Activated T-cell treated with anti-CD3 and anti-CD28 coated beads for 24 hours (primary cell): ENCODE data around the gene EXOC1L.

ENCODE experiments used
- DNase-seq: peaks from one replicate; pipeline ENCODE4 v3.0.0-alpha.2; 2020; ENCODE audit warnings: low read depth

EXOC1L gene, protein sequence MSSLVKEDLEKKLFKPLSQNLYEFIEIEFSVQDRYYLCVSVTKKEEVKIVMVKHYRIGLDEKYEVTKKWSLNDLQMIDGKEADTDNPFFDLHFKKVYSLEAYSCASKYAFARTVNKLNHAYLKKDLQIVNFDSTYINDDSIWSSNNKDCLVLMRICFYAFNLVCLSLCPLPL

DNA sequence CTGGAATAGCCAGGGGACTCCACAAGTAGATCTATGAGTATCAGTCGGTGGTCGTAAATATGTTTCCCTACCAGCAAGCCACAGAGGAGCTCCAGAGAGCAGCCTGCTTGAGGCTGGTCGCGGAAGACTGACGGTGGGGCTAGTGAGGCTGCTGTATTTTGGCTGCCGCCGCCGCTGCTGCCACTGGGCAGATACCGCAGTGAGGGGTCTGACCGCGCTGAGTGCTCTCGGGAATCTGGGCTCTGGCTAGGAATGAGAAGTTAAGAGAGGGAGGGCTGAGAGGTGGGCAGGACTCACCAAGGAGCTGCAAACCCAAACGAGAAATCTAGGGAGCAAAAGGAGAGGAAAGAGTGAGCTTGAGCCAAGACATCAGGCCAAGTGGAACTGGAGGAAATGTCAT lies at the start of gene EXOC1L:
TSS of gene EXOC1L (plus strand) at position 157 of the 400 bp plus-strand sequence. CDS start at position 394, 237 bp downstream.
- DNase-seq: no peak

DNA sequence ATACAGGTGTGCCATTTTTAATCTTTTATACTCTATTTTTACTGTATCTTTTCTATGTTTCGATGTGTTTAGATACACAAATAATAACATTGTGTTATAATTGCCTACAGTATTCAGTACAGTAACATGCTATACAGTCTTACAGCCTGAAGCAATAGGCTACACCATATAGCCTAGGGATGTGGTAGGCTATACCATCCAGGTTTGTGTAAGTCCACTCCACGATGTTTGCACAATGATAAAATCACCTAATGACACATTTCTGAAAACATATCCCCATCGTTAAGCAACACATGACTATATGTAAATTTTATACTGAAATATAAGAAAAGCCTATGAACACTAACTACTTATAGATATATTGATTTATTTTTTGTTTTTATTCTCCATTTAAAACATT lies 48.9 kb upstream of the EXOC1L start:
- no peak for DNase-seq

DNA sequence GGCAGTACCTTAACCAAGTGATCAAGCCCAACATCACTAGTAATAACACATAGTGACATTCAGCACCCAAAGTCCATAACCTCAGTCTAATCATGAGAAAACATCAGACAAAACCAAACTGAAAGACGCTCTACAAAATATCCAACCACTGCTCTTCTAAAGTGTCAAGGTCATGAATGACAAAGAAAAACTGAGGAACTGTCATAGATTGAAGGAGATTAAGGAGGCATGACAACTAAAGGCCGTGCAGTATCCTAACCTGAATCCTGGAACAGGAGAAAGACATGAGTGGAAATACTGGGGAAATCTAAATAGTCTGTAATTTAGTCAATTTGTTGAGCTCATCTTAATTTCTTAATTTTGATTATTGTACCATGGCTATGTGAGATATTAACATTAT lies 38.2 kb upstream of the EXOC1L start:
- no peak for DNase-seq

DNA sequence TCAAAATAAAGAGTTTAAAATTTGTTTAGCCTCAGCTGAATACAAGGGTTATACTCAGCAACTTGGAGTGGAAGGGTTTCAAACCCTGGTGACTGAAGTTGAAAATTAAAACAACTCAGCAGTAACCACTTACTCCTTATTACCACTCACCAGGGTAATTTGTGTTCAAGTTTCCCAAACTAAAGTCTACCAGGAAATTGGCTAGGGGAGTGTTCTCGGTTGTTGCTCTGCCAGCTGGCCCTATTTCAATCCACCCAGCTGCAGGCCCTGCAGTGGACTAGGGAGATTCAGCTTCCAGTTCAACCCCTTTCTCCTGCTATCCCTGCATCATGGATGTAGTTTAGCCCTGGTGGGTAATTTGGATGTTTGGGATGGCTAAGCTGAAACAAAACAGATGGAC lies 37.8 kb upstream of the EXOC1L start:
- DNase-seq: no peak

DNA sequence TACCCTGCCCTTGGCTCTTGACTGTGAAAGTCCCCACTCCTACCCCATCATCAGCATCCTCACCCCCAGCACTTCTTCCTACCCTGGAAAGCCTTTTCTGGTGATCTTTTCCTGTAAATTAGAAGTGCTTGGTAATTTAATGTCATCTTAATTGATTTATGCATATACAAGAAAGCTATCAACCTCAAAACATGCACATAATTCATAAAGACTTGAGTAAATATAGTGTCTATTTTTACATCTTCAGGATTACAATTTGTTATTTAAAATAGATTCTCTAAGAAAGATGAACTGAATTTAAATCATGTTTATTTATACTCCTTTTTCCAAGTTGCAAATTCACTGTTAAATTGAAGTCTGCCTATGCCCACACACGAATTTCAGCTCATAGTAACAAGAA lies 36.0 kb upstream of the EXOC1L start:
- no peak for DNase-seq

DNA sequence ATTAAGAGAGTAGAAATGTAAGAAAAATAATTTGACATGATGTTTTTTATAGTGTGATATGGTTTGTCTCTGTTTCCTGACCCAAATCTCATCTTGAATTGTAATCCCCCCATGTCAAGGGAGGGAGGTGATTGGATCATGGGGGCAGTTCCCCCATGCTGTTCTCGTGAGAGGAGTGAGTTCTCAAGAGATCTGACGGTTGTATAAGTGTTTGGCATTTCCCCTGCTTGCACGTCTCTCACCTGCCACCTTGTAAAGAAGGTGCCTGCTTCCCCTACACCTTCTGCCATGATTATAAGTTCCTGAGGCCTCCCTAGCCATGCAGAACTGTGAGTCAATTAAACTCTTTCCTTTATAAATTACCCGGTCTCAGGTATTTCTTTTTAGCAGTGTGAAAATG lies 34.8 kb upstream of the EXOC1L start:
- no peak for DNase-seq

DNA sequence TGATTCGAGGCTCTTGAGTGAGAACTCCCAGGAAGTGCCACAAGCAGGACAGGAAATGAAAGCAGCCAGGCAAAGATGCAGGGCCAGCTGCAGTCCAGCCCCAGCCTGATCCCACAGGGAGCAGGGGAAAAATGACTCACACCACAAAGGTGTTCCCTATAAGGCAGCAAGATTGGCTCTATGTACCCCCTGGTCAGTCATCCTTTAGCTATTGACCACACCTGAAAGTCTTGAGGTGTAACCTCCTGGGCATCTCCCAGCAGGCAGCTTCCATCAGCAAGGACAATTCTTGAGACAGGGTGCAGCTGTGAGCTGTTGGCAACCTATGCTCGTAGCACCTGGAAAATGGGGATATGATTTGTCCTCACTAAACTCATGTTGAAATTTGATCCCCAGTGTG lies 27.9 kb upstream of the EXOC1L start:
- DNase-seq: no peak

DNA sequence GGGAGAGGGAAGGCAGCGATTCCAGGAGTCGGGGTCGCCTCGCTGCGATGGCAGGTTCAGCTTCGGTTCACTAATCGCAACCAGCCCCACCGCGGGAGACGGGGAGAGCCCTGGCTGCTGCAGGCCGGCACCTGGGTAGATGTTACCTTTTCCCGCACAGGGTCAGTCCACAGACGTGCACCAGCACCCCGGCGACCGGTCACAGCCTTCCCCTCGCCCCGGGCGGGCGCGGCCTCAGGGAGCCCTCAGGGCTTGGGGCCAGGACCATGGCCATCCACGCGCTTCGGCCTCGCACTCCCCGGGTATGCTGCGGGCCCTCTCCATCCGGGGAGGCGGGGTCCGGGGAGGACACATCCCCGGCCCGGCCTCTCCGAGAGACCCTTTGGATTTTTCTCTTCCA lies 26.1 kb upstream of the EXOC1L start:
- no peak for DNase-seq

DNA sequence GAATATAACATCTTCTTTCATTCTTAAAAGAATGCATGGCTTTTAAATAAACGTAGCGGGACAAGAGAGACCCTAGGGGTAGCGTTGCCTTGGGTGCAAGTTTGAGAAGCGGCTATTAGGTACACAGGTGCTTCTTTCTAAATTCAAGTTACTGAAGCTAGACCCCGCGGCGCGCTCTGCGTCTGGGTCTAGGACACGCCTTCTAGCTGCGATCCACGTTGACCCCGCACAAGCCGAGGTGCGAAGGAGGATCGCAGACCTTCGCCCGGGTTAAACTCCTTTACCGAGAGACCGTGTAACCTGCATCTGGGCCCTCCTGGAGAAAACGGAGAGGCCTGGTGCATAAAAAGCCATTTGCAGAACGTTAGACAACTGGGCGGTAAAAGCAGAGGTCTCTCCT lies 25.5 kb upstream of the EXOC1L start:
- DNase-seq: no peak

DNA sequence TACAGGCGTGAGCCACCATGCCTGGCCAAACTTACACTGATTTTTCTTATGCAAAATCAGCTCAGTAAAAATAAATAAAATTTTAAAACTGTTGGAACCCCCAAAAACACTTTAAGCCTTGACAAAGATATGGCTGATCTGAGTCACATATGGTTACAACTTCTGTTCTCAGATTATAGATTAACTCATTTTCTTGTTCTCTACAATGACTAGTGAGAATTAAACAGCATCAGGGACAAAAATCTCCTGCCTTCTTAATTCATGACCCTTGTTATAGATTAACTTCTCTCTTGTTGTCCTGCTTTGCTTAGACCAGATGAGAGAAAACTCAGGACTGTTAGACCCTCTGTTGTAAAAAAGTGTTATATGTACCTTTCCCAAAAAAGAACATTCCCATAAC lies 24.2 kb upstream of the EXOC1L start:
- no peak for DNase-seq

DNA sequence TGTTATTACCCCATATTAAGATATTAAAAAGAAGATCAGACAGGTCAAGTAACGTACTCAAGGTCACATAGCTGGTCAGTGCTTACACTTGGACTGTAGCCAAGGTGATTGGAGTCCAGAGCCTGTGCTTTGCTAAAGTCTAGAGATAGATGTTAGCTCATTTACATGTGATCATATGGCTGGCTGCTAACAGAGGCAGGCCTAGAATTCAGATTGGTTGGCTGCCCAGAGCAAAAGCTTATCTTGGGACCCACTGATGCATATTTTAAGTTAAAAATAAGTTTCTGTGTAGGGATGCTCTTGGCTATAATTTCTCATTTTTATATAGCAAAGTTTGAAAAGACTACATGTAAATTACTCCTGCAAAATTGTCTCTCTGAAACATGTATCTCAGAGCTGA lies 18.1 kb upstream of the EXOC1L start:
- DNase-seq: no peak

DNA sequence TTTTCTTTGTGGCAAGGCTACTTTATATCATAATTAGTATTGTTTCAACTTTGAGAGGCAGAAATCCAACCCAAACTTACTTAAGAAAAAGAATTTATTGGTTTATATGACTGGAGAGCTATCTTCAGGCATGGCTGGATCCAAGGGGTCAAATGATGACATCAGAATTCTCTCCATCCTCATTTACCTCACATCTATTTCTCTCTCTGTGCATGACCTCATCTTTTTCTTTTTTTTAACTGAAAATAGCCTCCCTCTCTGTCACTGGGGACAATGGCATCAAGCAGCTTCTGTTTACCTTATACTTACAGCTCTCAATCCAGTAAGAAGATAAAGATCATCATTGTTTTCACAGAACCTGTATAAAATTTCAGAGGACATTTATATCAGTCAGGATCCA lies 12.0 kb upstream of the EXOC1L start:
- no peak for DNase-seq

DNA sequence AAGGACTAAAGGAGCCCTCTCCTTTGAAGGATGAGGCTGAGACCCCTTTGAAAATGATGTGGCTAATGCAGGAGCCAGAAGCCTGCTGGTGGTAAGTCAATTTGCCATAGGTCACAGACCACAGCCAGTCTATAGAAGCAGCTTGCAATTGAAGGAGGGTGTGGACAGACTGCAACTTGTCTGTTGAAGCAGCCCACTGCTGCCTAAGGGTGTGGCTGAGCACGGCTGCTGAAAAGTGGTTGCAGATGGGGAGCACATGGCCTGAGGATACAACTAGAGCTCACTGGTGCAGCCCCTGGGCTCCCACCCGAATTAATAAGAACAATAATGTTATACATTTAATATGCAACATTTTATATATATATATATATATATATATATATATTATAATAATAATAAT lies 11.4 kb upstream of the EXOC1L start:
- DNase-seq: no peak

DNA sequence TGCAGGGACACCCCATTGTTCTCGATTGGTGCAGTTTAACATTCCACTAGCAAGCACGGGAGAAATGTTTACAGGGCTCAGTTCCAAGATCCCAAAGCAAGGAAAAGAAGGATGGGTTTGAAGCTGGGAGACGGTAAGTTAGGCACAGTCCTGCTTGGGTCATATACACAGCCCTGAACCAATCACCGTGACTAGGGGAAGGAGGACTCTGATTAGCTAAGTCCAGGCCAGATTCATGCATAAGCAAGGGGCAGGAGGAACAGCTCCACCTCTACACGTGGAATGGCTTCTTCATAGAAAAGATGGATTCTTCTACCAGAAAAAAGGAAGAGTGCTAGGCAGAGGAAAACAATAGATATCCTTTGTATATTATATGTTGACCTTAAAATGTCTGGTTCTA lies 11.0 kb upstream of the EXOC1L start:
- no peak for DNase-seq

DNA sequence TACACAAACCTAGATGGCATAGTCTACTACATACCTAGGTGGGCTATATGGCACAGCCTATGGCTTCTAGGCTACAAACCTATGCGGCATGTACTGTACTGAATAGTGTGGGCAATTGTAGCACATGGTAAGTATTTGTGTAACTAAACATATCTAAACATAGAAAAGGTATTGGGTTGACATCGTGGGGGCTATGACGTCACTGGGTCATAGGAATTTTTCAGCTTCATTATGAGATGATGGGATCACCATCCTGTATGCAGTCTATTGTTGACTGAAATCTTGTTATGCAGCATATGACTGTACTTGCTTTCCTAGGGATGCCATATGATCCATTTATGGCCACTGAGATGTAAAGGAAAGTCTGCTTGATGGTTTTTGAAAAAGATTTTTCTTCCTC lies 1.9 kb upstream of the EXOC1L start:
- DNase-seq: no peak

DNA sequence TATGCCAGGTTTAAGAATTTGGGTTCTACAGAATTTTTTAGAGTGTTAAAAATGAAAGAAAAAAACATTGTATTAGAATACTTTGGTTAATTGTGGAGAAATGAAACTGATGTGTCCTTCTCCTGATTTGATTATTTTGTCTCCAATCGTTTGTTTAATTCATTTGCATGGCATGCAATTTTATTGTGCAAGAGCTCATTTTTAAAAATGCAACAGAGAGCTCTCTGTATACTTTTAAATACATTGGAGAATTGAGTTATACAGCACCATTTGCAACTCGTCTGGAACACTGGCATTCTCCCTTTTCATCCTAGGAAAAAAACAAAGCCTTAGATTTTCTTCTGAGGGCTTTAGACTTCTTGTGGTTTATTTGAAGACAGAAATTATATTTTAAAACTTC lies 689 bp downstream of the EXOC1L start:
- no peak for DNase-seq

DNA sequence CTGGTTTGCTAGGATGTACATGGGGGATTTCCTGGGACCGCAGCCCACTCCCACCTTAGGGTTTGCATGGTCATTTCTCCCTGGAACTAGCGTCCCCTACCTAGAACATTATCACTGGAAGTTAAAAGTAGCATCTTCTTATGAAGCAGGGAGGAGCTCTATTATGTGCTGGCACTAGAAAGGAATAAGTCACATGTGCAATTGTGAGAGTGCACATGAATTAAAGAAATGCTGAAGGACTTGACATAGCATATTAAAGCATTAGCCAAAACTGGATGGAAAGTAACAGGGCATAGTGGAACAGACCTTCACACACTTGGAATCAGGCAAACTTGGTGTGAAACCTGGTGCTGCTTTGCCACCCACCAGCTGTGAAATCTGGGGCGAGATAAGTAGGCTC lies 2.7 kb downstream of the EXOC1L start:
- no peak for DNase-seq

DNA sequence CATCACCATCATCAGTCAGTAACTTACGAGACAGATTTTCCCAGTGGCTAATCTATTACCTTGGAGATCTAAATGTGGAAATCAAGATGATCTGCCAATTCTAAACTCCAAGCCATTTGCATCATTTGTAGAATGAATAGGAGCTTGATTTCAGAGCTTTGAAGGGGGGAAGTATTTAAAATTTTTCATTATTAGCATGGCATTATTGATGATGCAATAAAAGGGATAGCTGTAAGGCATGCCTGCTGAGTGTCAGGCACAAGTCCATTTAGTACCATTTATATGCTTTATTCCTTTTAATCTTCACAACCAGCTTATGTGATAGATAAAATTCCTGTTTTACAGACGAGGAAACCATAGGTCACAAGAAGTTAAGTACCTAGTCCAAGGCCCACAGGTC lies 5.3 kb downstream of the EXOC1L start:
- no peak for DNase-seq

DNA sequence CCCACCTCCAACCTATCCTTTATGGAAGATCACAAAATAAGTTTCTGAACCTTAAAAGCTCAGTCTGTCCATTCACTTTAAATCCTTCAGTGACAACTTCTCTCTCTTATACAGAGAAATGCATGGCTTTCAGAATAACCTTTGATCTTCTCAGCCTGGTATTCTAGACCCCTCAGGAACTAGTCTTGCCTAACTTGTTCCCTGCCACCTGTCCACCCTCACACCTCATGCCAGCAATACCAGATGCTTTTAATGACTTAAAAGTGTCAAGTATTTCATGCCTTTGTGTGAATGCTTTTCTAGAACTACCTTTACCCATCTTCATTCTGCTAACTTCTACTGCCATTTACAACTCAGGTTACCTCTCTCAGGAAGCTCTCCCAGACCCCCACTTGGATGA lies 7.4 kb downstream of the EXOC1L start:
- DNase-seq: no peak

DNA sequence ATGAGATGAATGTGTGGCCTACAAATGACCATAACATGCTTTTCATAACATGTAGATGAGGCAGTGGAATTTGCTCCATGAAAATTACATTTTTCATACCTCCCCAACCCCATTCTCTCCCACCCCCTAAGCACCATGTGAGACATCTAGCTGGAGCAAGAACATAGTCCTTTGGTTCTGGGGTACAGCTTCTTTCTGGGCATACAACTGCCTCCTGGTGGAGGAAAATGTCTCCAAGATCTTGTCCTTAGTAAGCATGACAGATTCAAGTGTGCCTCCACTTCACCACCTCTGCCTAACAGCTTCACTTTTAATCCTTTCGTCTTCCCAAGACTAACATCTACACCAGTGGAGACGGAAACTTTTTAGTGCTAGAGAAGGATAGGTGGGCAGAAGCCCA lies 8.0 kb downstream of the EXOC1L start:
- no peak for DNase-seq

DNA sequence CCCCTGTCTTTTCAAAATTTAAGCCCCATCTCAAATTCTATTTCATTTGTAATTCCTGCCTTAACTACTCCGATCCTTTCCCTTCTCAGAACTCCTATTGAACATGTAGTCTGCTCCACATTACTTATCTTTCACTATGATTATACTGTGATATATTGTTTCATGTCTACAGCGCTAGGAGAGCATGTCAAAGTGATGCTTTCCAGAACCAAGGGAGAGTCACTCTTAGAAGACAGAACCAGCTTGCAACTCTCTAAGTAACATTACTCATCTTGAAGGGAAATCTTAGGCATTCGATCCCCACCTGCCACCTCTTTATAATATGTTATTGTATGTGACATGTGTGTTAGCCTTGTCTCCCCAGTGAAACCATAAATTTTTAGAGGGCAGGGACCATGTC lies 10.5 kb downstream of the EXOC1L start:
- no peak for DNase-seq

DNA sequence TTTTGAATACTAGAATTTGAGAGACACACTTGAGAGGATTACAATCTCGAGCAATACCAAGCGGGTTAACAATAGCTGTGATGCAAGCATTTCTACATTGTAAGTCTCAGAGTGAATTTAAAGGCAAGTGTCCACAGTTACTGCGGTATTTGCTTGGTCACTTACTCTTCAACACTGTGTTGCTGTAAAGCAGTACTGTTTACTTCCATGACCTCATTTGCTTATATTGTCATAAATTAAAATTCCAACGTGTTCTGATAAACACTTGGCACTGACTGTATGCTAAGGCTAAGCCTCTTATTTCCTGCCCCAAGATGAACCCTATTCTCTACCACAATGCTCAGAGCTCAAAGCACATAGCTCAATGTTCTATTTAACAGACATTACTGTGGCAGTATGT lies 11.1 kb downstream of the EXOC1L start:
- no peak for DNase-seq

DNA sequence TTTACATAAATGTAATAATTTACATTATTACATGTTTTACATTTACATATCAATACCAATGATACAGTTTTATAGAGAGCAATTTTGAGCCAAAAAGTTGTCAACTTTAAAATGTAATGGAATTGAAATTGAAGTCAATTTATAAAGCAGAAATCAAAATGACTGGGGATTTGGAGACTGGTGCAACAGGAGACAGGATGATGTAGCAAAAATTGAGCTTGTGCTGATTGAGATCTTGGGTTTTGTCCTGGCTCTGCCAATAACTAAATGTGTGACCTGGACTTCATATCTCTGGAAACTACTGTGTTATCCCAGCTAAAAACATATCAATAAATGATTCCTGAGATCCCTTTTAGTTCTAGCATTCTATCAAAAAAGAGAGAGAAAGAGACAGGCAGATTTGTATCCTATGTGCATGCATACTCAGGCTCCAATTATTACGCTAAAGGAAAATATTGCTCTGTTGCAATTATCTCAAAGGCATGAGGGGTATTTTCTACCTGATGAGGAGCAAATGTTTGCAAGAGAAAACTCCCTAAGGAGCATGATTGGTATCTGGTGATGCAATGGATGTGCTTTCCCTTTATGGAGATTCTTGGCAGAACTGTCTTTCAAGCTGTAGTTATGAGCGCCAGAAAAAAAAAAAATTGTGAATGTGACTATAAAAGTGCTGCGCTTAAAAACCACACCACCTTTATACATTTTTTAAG lies 14.7 kb downstream of the EXOC1L start:
- no peak for DNase-seq

DNA sequence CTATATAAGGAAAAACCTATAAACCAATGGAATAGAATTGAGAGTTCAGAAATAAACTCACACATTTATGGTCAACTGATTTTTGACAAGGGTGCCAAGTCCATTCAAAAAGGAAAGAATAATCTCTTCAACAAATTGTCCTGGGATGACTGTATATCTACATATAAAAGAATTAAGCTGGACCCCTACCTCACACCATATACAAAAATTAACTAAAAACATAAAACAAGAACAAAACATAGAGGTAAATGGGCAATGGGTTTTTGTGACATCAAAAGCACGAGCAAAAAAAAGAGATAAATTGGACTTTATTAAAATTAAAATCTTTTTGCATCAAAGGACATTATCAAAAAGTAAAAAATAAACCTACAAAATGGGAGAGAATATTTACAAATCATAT lies 18.3 kb downstream of the EXOC1L start:
- no peak for DNase-seq
